Panc1 (cell line): ENCODE results near the gene NPAS2. TPM values are rescaled to one million over a fixed set of nuclear protein-coding genes. Genes with fewer than 3 reads are reported as not detected.

Source experiments
- ATAC-seq: fragments of 200-7000 bp; cut with Tn5 transposase; 2 replicates; pipeline ENCODE4 v1.9.1; 2020; ENCODE audit warnings: mild to moderate bottlenecking, moderate library complexity
- BruUV-seq: library from RNA; stranded (reverse); fragments of 400-500 nt; replicated peaks from 2 replicates; lab custom pipeline; 2021; lab: Mats Ljungman, UMichigan
- CTCF ChIA-PET: fragments of 300-600 bp; sonication (Branson Sonifier 250); formaldehyde crosslinking; loops from one replicate; lab custom pipeline; 2022; ENCODE audit warnings: antibody characterized with exemption; lab: Charles Lee
- POLR2A ChIA-PET: fragments of 300-600 bp; sonication (Branson Sonifier 250); formaldehyde crosslinking; loops from one replicate; lab custom pipeline; 2022; ENCODE audit warnings: antibody characterized with exemption; lab: Charles Lee
- DNase-seq: peaks from one replicate; pipeline ENCODE4 v3.0.0-alpha.2; 2010; ENCODE audit warnings: low read depth, low spot score
- H3K27ac ChIP-seq: 2 replicates; pipeline ENCODE4 v1.5.1; 2011; ENCODE audit warnings: mild to moderate bottlenecking, low read length, inconsistent platforms
- H3K27me3 ChIP-seq: fragments of 200-500 bp; sonication (Bioruptor generic); 2 replicates; pipeline ENCODE4 v1.6.0; 2014; ENCODE audit warnings: low read length, inconsistent platforms; ENCODE audit not compliant: control insufficient read depth, insufficient read depth
- H3K36me3 ChIP-seq: fragments of 200-500 bp; sonication (Bioruptor generic); 2 replicates; pipeline ENCODE4 v1.5.1; 2014; ENCODE audit warnings: inconsistent platforms, mild to moderate bottlenecking, low read length, moderate library complexity; ENCODE audit not compliant: control insufficient read depth, insufficient read depth
- H3K4me1 ChIP-seq: 2 replicates; pipeline ENCODE4 v1.5.1; 2011; ENCODE audit warnings: inconsistent platforms, mild to moderate bottlenecking, low read length, moderate library complexity; ENCODE audit not compliant: control insufficient read depth, insufficient read depth
- H3K4me3 ChIP-seq, 2 experiments: 2 replicates each; pipeline ENCODE4 v1.5.1; 2011 to 2012; ENCODE audit warnings: low read depth in 2 of 2, low read length in 2 of 2, mild to moderate bottlenecking in 2 of 2, inconsistent platforms in 1 of 2, moderate library complexity in 1 of 2
- H3K9me3 ChIP-seq: fragments of 200-500 bp; sonication (Bioruptor generic); 2 replicates; pipeline ENCODE4 v1.5.1; 2014; ENCODE audit warnings: low read depth, mild to moderate bottlenecking, inconsistent platforms, low read length, moderate library complexity; ENCODE audit not compliant: control insufficient read depth, insufficient read depth
- POLR2AphosphoS5 ChIP-seq: IDR thresholded peaks from 2 replicates; pipeline ENCODE4 v1.6.1; 2012; ENCODE audit warnings: mild to moderate bottlenecking, low read depth, low read length, moderate library complexity
- SIN3A ChIP-seq: IDR thresholded peaks from 2 replicates; pipeline ENCODE4 v1.6.1; 2012; ENCODE audit warnings: low read depth, mild to moderate bottlenecking, low read length, moderate library complexity, borderline replicate concordance; ENCODE audit not compliant: insufficient read depth
- TCF7L2 ChIP-seq: IDR thresholded peaks from 2 replicates; pipeline ENCODE4 v1.6.1; 2011; ENCODE audit warnings: mild to moderate bottlenecking, low read depth, low read length, inconsistent platforms
- in situ Hi-C: cut with HindIII; loops from 2 replicates; pipeline ENCODE4 v1.10.0; 2016; ENCODE audit warnings: low sequenced_read_pairs, low pct_unique_long_range_greater_than_20kb
- intact Hi-C: fragments of 100-400 bp; cut with micrococcal nuclease; formaldehyde crosslinking; loops from one replicate; pipeline ENCODE4 v1.10.0; 2022; ENCODE audit not compliant: unreplicated experiment
- total RNA-seq: library from RNA; stranded (reverse); gene quantifications from one replicate; pipeline ENCODE4 v1.2.1, GENCODE V29; 2021; ENCODE audit not compliant: unreplicated experiment
- TF ChIP-seq, protein P1 (sequence below): fragments of 450-650 bp; IDR thresholded peaks from 2 replicates; pipeline ENCODE4 v1.5.1; 2017; ENCODE audit warnings: mild to moderate bottlenecking
- TF ChIP-seq, protein P2 (sequence below), 2 experiments: IDR thresholded peaks; 2 replicates each; pipeline ENCODE4 v1.6.1; 2011 to 2012; ENCODE audit warnings: low read depth in 2 of 2, control low read depth in 1 of 2, low read length in 1 of 2, mild to moderate bottlenecking in 1 of 2, moderate library complexity in 1 of 2; ENCODE audit not compliant: insufficient read depth in 1 of 2

The NPAS2 gene
- total RNA-seq, 1 experiment from 2014 or later, result 72.8 TPM

- no peak for DNase-seq
- in situ Hi-C loops, result no loop called here
- CTCF ChIA-PET, result interaction anchor here (0.6 kb wide), 1 partner anchor 199 kb away, joined by 3 read pairs; no protein-coding TSS in a partner anchor
These were observed 1.8 kb upstream of the NPAS2 start for GRCh38 chr2:100818003-100818605.

DNA sequence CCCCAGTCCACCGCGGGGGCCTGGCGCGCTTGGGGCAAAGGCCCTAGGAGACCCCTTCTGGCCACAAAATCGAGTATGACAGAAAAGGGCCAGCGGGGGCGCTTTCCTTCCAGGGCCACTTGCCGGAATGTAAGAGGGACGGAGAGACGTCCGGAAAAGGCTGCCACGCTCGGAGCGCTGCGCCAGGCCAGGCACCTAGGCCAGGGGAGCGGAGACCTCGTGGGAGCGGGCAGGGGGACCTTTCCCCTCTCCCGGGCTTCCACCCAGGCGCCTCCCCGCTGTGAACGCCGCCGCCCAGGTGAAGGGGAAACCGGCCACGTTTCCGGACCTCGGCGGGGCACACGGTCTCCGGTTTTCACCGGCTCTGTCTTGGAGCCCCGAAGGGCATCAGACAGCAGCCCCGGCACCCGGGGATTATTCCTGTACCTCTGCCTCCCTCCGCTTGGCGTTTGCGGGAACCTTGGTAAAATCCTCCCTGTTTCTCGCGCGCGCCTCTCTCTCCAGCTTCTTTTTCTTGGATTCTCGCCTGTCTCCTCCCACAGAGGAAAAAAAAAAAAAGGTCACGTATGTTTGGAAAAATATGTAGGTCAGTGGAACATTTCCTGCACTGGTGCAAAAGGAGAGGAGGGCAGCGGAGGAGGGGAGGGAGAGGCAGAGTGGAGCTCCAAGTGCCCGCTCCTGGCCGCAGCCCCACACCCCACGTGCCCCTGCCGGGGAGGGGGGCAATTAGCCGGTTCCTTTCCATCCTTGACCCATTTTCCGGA, 1.2 kb upstream of the NPAS2 start:
- DNase-seq, result no peak
- intact Hi-C loops (loop anchor here (5.0 kb wide), 1 partner anchor 206 kb away; no protein-coding TSS in a partner anchor), in situ Hi-C loops (no loop called here)
- no peaks in the 10 kb centered on the region for H3K9me3 ChIP-seq
- H3K4me3 ChIP-seq, result peak overlapping the region; percentile 74 to 77
- peak overlapping the region; percentile 77 for H3K27ac ChIP-seq
- ChIA-PET POLR2A (interaction anchor here (0.6 to 0.7 kb wide), 3 partner anchors 97 to 336 kb away, joined by 3 to 6 read pairs (median 4); no protein-coding TSS in a partner anchor), CTCF (interaction anchor here (0.5 kb wide), 1 partner anchor 772 kb away, joined by 6 read pairs; no protein-coding TSS in a partner anchor)
- H3K27me3 ChIP-seq, result no peaks in the 10 kb centered on the region
- peaks cover 26% of the 10 kb centered on the region for H3K4me1 ChIP-seq
- BruUV-seq, result no TSS peak
- H3K36me3 ChIP-seq, result no peaks in the 10 kb centered on the region; the same call in 1 of the 2 replicates
- TF ChIP-seq POLR2AphosphoS5 (no peak), TCF7L2 (no peak), SIN3A (no peak)
- TF ChIP-seq, protein P1, sequence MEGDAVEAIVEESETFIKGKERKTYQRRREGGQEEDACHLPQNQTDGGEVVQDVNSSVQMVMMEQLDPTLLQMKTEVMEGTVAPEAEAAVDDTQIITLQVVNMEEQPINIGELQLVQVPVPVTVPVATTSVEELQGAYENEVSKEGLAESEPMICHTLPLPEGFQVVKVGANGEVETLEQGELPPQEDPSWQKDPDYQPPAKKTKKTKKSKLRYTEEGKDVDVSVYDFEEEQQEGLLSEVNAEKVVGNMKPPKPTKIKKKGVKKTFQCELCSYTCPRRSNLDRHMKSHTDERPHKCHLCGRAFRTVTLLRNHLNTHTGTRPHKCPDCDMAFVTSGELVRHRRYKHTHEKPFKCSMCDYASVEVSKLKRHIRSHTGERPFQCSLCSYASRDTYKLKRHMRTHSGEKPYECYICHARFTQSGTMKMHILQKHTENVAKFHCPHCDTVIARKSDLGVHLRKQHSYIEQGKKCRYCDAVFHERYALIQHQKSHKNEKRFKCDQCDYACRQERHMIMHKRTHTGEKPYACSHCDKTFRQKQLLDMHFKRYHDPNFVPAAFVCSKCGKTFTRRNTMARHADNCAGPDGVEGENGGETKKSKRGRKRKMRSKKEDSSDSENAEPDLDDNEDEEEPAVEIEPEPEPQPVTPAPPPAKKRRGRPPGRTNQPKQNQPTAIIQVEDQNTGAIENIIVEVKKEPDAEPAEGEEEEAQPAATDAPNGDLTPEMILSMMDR, result peak; percentile 77
- TF ChIP-seq, protein P2, sequence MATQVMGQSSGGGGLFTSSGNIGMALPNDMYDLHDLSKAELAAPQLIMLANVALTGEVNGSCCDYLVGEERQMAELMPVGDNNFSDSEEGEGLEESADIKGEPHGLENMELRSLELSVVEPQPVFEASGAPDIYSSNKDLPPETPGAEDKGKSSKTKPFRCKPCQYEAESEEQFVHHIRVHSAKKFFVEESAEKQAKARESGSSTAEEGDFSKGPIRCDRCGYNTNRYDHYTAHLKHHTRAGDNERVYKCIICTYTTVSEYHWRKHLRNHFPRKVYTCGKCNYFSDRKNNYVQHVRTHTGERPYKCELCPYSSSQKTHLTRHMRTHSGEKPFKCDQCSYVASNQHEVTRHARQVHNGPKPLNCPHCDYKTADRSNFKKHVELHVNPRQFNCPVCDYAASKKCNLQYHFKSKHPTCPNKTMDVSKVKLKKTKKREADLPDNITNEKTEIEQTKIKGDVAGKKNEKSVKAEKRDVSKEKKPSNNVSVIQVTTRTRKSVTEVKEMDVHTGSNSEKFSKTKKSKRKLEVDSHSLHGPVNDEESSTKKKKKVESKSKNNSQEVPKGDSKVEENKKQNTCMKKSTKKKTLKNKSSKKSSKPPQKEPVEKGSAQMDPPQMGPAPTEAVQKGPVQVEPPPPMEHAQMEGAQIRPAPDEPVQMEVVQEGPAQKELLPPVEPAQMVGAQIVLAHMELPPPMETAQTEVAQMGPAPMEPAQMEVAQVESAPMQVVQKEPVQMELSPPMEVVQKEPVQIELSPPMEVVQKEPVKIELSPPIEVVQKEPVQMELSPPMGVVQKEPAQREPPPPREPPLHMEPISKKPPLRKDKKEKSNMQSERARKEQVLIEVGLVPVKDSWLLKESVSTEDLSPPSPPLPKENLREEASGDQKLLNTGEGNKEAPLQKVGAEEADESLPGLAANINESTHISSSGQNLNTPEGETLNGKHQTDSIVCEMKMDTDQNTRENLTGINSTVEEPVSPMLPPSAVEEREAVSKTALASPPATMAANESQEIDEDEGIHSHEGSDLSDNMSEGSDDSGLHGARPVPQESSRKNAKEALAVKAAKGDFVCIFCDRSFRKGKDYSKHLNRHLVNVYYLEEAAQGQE (IDR thresholded peaks at IDR 0.05; ENCODE audit: insufficient read depth in 1 of 2, low read depth in 2 of 2, low read length in 1 of 2), result no peak
- peak; percentile 67 for ATAC-seq

More at GRCh38 chr2:100818003-100818605, 1.8 kb upstream of the NPAS2 start:
- Histone ChIP-seq H3K9me3 (no peaks in the 10 kb centered on the region), H3K27ac (peak overlapping the region; percentile 77), H3K36me3 (no peaks in the 10 kb centered on the region; the same call in 1 of the 2 replicates), H3K4me1 (peaks cover 20% of the 10 kb centered on the region), H3K4me3 (peak overlapping the region; percentile 74 to 77), H3K27me3 (no peaks in the 10 kb centered on the region)
- POLR2A ChIA-PET, result no interaction called here
- TF ChIP-seq, protein P2 (IDR thresholded peaks at IDR 0.05; ENCODE audit: insufficient read depth in 1 of 2, low read depth in 2 of 2, low read length in 1 of 2), result no peak
- no peak for TF ChIP-seq TCF7L2
- TF ChIP-seq SIN3A, result no peak
- TF ChIP-seq, protein P1, result no peak
- TF ChIP-seq POLR2AphosphoS5, result no peak
- intact Hi-C loops, result loop anchor here (5.0 kb wide), 1 partner anchor 206 kb away; no protein-coding TSS in a partner anchor
- peak; percentile 24 for ATAC-seq
- BruUV-seq, result TSS peak; percentile 77
